Caco-2 (cell line): ENCODE measurements around the gene PDIA5. TPM values are rescaled to one million over a fixed set of nuclear protein-coding genes. Genes with fewer than 3 reads are reported as not detected.

Experiments
- BruUV-seq: library from RNA; stranded (reverse); fragments of 400-500 nt; replicated peaks from 2 replicates; lab custom pipeline; 2021; lab: Mats Ljungman, UMichigan
- CTCF ChIA-PET: fragments of 300-600 bp; sonication (Branson Sonifier 250); formaldehyde crosslinking; loops from one replicate; lab custom pipeline; 2022; ENCODE audit warnings: antibody characterized with exemption; lab: Charles Lee
- POLR2A ChIA-PET: fragments of 300-600 bp; sonication (Branson Sonifier 250); formaldehyde crosslinking; loops from one replicate; lab custom pipeline; 2022; ENCODE audit warnings: antibody characterized with exemption; lab: Charles Lee
- DNase-seq, 2 experiments: peaks; one replicate each; pipeline versions ENCODE4 v3.0.0 to v3.0.0-alpha.2; 2020 to 2022
- H3K27me3 ChIP-seq: replicated peaks from 2 replicates; pipeline ENCODE4 v1.6.0; 2011; ENCODE audit warnings: low read length; ENCODE audit not compliant: control insufficient read depth, insufficient read depth
- H3K36me3 ChIP-seq: 2 replicates; pipeline ENCODE4 v1.5.1; 2011; ENCODE audit warnings: low read length; ENCODE audit not compliant: control insufficient read depth, insufficient read depth
- H3K4me1 ChIP-seq: fragments of 250-450 bp; sonication (Bioruptor Pico); 2 replicates; pipeline ENCODE4 v1.5.1; 2020; ENCODE audit warnings: mild to moderate bottlenecking
- H3K4me3 ChIP-seq: 2 replicates; pipeline ENCODE4 v1.5.1; 2011; ENCODE audit warnings: low read depth, mild to moderate bottlenecking, control low read depth, low read length
- H3K9me3 ChIP-seq: fragments of 250-450 bp; sonication (Bioruptor Pico); 2 replicates; pipeline ENCODE4 v1.5.1; 2020; ENCODE audit warnings: mild to moderate bottlenecking, moderate library complexity
- H3K27ac Mint-ChIP-seq: one replicate; pipeline ENCODE4 v1.8.0; 2022; ENCODE audit warnings: mixed read lengths; ENCODE audit not compliant: unreplicated experiment
- H3K27me3 Mint-ChIP-seq: one replicate; pipeline ENCODE4 v1.8.0; 2022; ENCODE audit warnings: mixed read lengths; ENCODE audit not compliant: insufficient read depth, unreplicated experiment
- H3K36me3 Mint-ChIP-seq: one replicate; pipeline ENCODE4 v1.8.0; 2022; ENCODE audit warnings: mild to moderate bottlenecking, mixed read lengths; ENCODE audit not compliant: insufficient read depth, unreplicated experiment
- H3K4me1 Mint-ChIP-seq: one replicate; pipeline ENCODE4 v1.8.0; 2022; ENCODE audit warnings: low read depth, mixed read lengths; ENCODE audit not compliant: unreplicated experiment
- H3K4me3 Mint-ChIP-seq: one replicate; pipeline ENCODE4 v1.8.0; 2022; ENCODE audit warnings: mild to moderate bottlenecking, moderate library complexity, mixed read lengths; ENCODE audit not compliant: unreplicated experiment
- H3K9me3 Mint-ChIP-seq: one replicate; pipeline ENCODE4 v1.8.0; 2022; ENCODE audit warnings: mixed read lengths; ENCODE audit not compliant: unreplicated experiment
- CTCF ChIP-seq, 2 experiments: fragments of 200-600 bp in 1 of 2; IDR thresholded peaks; 1 replicate in 1 of 2; 2 replicates in 1 of 2; pipeline versions ENCODE4 v1.5.1 to v1.8.0; 2011 to 2022; ENCODE audit warnings: antibody characterized with exemption in 1 of 2, control low read depth in 1 of 2, inconsistent platforms in 1 of 2, low read depth in 1 of 2, low read length in 1 of 2, mild to moderate bottlenecking in 1 of 2, moderate library complexity in 1 of 2; ENCODE audit not compliant: insufficient read depth in 1 of 2, severe bottlenecking in 1 of 2, unreplicated experiment in 1 of 2
- intact Hi-C: fragments of 100-400 bp; cut with micrococcal nuclease; formaldehyde crosslinking; loops from one replicate; pipeline ENCODE4 v1.10.0; 2022; ENCODE audit not compliant: unreplicated experiment
- total RNA-seq: library from RNA; stranded (reverse); gene quantifications from 2 replicates; pipeline ENCODE4 v1.2.3, GENCODE V29; 2022

PDIA5 gene
- total RNA-seq, 1 experiment from 2014 or later, result 48.2 TPM

GRCh38 chr3:123082370-123083065, 15.7 kb downstream of the PDIA5 start:
- Mint-ChIP-seq H3K27me3 (no peaks in the 10 kb centered on the region), H3K4me1 (peaks cover 30% of the 10 kb centered on the region), H3K36me3 (peaks cover 11% of the 10 kb centered on the region), H3K4me3 (no peak overlapping the region), H3K9me3 (no peaks in the 10 kb centered on the region), H3K27ac (no peak overlapping the region)
- peaks cover 59% of the 10 kb centered on the region for H3K4me1 ChIP-seq
- no peak overlapping the region for H3K4me3 ChIP-seq
- no TSS peak for BruUV-seq
- no peaks in the 10 kb centered on the region for H3K9me3 ChIP-seq
- intact Hi-C loops, result loop anchor here (5.0 kb wide), 1 partner anchor 45 kb away; no protein-coding TSS in a partner anchor
- no peak for TF ChIP-seq CTCF (IDR thresholded peaks at IDR 0.05; ENCODE audit: insufficient read depth in 1 of 2, low read depth in 1 of 2, low read length in 1 of 2, severe bottlenecking in 1 of 2, unreplicated experiment in 1 of 2)
- CTCF ChIA-PET, result no interaction called here
- no peaks in the 10 kb centered on the region for H3K36me3 ChIP-seq
- POLR2A ChIA-PET, result interaction anchor here (1.1 kb wide), 1 partner anchor 119 kb away, joined by 3 read pairs; the partner anchor contains the start of gene SEC22A
- DNase-seq, result no peak
- H3K27me3 ChIP-seq, result no peaks in the 10 kb centered on the region

DNA sequence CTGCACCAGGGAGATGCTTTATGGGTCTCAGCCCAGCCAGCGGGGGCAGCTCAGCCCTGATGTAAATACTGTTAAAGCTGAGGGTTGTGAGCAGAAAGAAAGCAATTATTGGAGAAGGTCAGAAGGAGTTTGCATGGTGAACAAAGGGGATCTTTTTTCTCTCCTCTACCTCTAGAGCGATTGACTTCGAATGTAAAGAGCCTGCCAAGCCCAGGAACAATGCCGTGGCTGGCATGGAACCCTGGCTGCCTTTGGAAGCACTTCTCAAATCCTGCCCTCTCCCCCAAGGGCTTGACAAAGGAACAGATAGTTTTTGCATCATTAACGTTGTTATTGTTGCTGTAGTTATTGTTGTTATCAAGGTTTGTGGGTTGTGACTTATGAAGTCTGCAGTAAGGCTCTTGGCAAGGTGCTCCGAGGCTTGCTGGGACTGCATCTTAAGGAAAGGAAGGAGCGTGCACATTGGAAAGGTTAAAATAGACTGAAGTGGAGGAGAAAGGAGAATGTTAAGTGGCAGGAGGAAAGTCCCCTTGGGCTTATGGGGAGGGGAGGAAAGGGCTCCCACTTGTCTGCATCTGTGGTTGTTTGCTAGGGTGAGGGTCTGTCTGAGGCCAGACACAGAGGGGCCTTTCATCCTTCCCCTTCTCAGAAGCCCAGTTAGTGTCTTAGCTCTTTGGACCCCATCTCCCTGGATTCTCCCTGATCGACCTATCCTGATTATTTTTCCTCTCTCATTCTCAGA, 16.7 kb downstream of the PDIA5 start:
- BruUV-seq, result no TSS peak
- intact Hi-C loops, result loop anchor here (5.0 kb wide), 1 partner anchor 46 kb away; no protein-coding TSS in a partner anchor
- ChIA-PET POLR2A (no interaction called here), CTCF (no interaction called here)
- Histone ChIP-seq H3K27me3 (no peaks in the 10 kb centered on the region), H3K36me3 (no peaks in the 10 kb centered on the region), H3K4me1 (peaks cover 59% of the 10 kb centered on the region), H3K4me3 (no peak overlapping the region), H3K9me3 (no peaks in the 10 kb centered on the region)
- no peak for TF ChIP-seq CTCF (IDR thresholded peaks at IDR 0.05; ENCODE audit: insufficient read depth in 1 of 2, low read depth in 1 of 2, low read length in 1 of 2, severe bottlenecking in 1 of 2, unreplicated experiment in 1 of 2)
- H3K9me3 Mint-ChIP-seq, result no peaks in the 10 kb centered on the region
- H3K27ac Mint-ChIP-seq, result peak overlapping the region; percentile 29
- peaks cover 11% of the 10 kb centered on the region for H3K36me3 Mint-ChIP-seq
- H3K4me1 Mint-ChIP-seq, result peaks cover 33% of the 10 kb centered on the region
- DNase-seq, result no peak
- H3K4me3 Mint-ChIP-seq, result no peak overlapping the region
- no peaks in the 10 kb centered on the region for H3K27me3 Mint-ChIP-seq

DNA sequence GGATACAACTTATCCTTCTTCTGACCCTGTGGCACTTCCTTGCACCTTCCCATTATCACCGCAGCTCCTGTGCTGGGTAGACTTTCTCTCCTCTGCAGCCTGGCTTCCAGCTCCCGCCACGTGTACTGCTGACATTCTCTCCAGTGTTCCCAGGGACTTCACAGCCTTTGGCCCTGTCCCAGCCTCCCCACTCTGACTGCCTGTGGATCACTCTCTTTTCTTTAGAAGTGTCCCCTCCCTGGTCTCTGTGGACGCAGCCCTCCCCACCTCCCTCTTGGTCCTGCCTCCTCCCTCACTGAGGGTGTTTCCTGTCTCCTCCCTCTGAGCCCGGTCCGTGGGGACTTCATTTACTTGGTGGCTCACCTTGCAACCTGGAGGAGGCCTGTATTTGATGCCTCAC, 17.4 kb downstream of the PDIA5 start:
- Histone ChIP-seq H3K27me3 (no peaks in the 10 kb centered on the region), H3K4me1 (peaks cover 59% of the 10 kb centered on the region), H3K9me3 (no peaks in the 10 kb centered on the region), H3K36me3 (0 out of 2 replicates have a peak, but pooled peaks cover under 1% of the 10 kb centered on the region), H3K4me3 (no peak overlapping the region)
- Mint-ChIP-seq H3K4me3 (no peak overlapping the region), H3K36me3 (peaks cover 11% of the 10 kb centered on the region), H3K9me3 (no peaks in the 10 kb centered on the region), H3K27me3 (no peaks in the 10 kb centered on the region), H3K27ac (peak overlapping the region; percentile 29), H3K4me1 (peaks cover 33% of the 10 kb centered on the region)
- ChIA-PET CTCF (no interaction called here), POLR2A (no interaction called here)
- intact Hi-C loops, result loop anchor here (5.0 kb wide), 1 partner anchor 47 kb away; no protein-coding TSS in a partner anchor
- BruUV-seq, result no TSS peak
- no peak for TF ChIP-seq CTCF (IDR thresholded peaks at IDR 0.05; ENCODE audit: insufficient read depth in 1 of 2, low read depth in 1 of 2, low read length in 1 of 2, severe bottlenecking in 1 of 2, unreplicated experiment in 1 of 2)
- no peak for DNase-seq
